ES-I3 (cell line): ENCODE measurements around the gene TNNT1.

Experiments used
- H3K36me3 ChIP-seq: 2 replicates; pipeline ENCODE4 v1.6.1; 2013; ENCODE audit warnings: mild to moderate bottlenecking, low read length, control low read depth, moderate library complexity; ENCODE audit not compliant: insufficient read depth
- H3K4me1 ChIP-seq: 2 replicates; pipeline ENCODE4 v1.6.1; 2013; ENCODE audit warnings: mild to moderate bottlenecking, control low read depth, low read length; ENCODE audit not compliant: insufficient read depth
- H3K9ac ChIP-seq: 2 replicates; pipeline ENCODE4 v1.6.1; 2013; ENCODE audit warnings: low read depth, mild to moderate bottlenecking, low read length, moderate library complexity
- H3K9me3 ChIP-seq: 2 replicates; pipeline ENCODE4 v1.6.1; 2013; ENCODE audit warnings: mild to moderate bottlenecking, low read length, moderate library complexity; ENCODE audit not compliant: control insufficient read depth, insufficient read depth

The TNNT1 gene

DNA sequence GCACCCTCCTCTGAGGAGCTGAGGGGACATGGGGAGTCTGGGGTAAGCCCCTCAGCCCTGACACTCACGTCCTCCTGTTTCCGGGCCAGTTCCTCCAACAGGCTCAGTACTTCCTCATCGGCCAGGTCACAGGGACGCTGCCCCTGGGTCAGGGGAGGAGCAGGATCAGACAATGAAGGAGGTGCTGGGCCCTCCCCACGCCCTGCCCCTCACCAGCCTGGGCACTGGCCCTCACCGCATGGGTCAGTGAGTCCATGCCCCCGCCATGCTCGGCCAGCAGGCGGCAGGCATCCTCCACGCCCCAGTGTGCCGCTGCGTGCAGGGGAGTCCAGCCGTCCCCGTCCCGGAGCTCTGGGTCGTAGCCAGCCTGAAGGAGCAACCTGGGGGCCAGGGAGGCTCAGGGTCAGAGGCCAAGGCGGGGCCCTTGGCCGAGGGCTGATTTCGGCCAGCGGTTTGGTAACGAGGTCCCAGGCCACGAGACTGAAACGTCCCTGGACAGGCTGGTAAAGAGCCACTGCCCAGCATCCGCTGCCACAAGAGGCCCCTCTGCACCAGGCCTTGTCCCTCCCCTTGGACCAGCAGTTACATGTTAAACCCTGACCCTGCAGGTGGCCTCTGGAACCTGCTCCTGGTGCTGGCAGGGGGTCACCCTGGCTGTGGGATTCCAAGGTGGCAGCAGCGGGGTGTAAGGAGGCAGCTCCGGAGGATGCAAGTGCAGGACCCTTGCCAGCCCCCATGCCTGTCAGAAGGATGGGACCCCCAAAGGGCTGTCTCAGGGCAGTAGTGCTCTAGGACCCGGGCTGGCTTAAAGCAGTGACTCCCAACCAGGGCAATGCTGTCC, 50.1 kb downstream of the TNNT1 start:
- Histone ChIP-seq H3K9me3 (no peaks in the 10 kb centered on the region), H3K4me1 (peaks cover 12% of the 10 kb centered on the region; the same call in 1 of the 2 replicates), H3K9ac (no peak overlapping the region), H3K36me3 (no peaks in the 10 kb centered on the region)

GRCh38 chr19:55097864-55098715, 50.9 kb downstream of the TNNT1 start:
- Histone ChIP-seq H3K9ac (no peak overlapping the region), H3K4me1 (peaks cover 12% of the 10 kb centered on the region; the same call in 1 of the 2 replicates), H3K9me3 (no peaks in the 10 kb centered on the region), H3K36me3 (no peaks in the 10 kb centered on the region)

DNA sequence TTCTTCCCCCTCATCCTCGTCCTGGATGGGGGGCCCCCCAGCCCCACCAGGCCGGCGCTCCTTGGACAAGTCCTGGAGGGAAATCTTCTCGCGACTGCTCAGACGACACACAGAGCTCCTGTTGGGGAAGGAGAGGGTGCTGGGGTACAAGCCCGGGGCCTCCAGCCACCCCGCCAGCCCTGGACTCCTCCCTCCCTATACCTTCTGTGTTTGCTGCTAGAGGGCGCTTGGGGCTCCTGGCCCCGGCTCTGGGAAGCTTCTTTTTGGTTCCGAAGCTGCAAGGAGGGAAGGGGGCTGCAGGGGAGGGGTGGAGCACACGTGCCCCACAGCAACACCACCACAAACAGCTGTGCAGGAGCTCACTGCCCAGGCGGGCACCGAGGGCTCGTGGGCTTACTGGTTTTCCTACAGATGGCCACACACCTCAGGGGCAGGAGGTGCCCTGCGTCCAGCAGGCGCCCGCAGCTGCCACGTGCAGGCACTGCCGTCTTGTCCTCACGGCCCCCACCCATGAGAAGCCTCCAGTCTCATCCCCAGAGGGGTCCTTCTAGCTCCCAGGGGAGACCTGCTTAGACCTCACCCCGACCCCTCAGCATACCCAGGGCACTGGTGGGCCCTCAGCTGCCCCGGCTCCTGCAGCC, 52.8 kb downstream of the TNNT1 start:
- Histone ChIP-seq H3K9ac (no peak overlapping the region; the same call in 1 of the 2 replicates), H3K9me3 (no peaks in the 10 kb centered on the region), H3K4me1 (peaks cover 15% of the 10 kb centered on the region; the same call in 1 of the 2 replicates), H3K36me3 (no peaks in the 10 kb centered on the region)

DNA sequence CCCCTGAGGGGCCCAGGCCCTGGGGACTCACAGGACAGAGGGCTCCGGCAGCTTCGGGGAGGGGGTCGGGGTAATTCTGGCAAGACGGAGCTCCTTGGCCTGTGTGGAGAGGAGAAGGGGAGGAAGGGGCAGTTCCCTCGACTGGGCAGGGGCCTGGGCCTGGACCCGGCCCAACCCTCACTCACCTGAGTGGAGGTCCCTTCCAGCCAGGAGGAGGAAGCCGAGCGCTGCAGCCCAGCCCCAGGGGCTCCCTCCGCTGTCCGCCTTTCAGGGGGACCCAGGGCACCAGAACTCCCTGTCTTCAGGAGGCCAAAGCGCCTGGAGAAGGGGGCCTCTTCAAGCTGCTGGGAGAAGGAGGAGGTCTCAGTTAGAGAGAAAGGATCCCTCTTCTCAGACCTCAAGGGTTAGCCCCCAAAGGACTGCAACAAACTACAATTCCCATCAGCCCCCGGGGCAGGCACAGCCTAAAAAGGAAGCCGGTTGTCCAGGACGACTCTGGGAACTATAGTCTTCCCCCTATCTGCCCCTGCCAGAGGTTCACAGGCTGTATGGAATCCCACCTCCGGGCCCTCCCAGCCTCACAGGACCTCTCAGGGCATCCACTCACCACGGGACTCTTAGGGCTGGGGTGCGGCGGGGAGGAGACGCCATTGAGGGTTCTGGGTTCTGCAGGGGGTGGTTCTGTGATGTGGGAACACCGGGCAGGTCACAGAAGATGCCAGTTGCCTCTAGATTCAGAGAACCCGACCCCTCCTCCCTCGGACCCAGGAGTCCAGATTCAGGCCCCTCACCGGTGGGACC, 53.5 kb downstream of the TNNT1 start:
- no peaks in the 10 kb centered on the region for H3K9me3 ChIP-seq
- no peak overlapping the region; the same call in 1 of the 2 replicates for H3K9ac ChIP-seq
- peaks cover 15% of the 10 kb centered on the region; the same call in 1 of the 2 replicates for H3K4me1 ChIP-seq
- no peaks in the 10 kb centered on the region for H3K36me3 ChIP-seq

DNA sequence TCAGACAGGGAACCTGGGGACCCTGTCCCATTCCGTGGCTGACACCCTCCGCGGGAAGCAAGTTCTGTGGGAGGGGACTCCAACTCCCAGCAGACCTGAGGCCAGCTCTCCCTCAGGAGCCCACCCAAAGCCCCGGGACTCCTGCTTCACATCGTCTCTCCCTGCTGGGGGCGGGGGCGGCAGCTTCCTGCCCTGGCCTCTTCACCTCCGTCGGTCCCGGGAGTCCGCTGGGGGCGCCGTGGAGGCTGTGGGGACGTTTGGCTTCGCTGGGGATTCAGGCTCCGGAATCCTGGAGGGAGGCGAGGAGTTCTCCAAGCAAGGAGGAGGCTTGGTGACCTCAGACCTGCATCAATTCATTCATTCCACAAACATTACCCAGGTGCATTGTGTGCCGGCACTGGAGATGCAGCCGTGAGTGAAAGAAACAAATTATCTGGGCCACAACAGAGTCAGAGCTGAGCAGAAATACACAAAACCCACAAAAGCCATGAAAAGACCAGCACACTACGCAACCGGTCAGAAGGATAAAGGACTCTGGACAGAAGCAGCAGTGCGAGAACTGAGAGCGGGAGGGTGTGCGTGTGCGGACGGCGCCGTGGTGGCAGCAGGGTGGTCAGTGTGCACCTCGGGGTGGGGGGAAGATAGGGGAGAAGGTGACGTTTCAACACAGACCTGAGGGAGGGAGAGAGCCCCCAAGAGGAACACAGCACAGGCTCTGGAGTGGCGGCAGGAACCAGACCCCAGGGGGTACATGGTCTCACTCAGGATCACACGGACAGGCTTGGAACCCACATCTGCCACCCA, 54.3 kb downstream of the TNNT1 start:
- Histone ChIP-seq H3K36me3 (no peaks in the 10 kb centered on the region), H3K9ac (peak overlapping the region; percentile 3; the same call in 1 of the 2 replicates), H3K4me1 (peaks cover 15% of the 10 kb centered on the region; the same call in 1 of the 2 replicates), H3K9me3 (no peaks in the 10 kb centered on the region)

DNA sequence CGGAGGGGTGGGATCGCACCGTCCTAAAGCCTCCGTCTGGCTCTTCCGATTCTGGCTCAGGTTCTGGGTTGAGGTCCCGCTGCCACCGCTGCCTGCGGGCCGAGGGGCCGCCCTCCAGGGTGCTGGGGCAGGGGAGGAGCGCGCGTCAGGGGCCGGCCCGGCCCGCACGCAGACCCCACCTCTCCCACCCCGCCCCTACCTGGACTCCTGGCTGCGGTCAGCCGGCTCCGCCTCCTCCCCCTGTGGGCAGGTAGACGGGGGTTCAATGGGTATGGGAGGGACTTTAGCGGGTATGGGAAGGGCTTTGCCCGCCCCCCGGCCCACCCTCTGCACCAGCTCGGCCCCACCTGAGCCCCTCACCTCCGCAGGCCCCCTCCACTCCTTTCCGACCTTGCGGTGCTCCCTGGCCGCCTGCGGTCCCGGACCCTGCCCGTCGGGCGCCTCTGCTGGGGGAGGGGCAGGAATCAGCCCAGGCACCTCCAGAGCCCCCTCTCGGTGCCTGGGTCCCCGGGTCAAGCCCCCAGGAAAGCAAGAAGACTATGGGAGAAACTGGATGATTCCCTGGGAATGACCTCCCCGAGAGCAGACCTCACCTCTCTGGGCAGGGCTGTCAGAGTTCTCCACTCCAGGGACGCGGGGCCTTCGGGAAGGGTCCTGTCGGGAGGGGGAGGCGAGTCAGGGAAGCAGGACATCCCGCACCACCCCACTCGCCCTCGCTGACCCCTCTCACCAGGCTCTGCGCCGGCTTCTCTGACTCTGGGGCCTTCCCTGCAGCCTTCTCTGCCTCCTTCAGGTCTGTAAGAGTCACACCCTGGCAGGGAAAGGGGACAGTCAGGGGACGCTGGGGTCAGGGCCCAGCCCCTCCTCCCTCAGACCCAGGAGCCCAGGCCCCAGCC, 56.3 kb downstream of the TNNT1 start:
- Histone ChIP-seq H3K4me1 (peaks cover 23% of the 10 kb centered on the region), H3K9ac (peak overlapping the region; percentile 76)

DNA sequence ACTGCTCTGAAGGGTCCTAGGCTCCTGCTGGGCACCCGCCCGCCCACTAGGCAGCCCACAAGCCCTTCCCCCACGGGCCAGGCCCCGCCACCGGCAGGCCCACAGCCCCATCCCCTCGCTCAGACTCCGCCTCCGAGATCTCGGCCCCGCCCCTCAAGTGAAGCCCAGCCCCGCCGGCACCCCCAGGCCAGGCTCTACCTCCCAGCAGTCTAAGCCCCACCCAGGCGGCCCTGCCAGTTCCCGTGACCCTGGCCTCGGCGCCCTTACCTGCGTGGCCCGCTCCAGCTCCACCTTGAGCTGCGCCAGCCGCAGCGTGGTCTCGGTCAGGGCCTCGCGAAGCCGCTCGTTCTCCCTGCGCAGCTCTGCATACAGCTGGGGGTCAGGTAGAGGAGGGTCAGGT, 57.1 kb downstream of the TNNT1 start:
- H3K36me3 ChIP-seq, result no peaks in the 10 kb centered on the region
- peak overlapping the region; percentile 76 for H3K9ac ChIP-seq
- H3K4me1 ChIP-seq, result peaks cover 23% of the 10 kb centered on the region
- no peaks in the 10 kb centered on the region for H3K9me3 ChIP-seq

More for the DNA sequence above, 56.3 kb downstream of the TNNT1 start:
- no peaks in the 10 kb centered on the region for H3K36me3 ChIP-seq
- H3K9me3 ChIP-seq, result no peaks in the 10 kb centered on the region

DNA sequence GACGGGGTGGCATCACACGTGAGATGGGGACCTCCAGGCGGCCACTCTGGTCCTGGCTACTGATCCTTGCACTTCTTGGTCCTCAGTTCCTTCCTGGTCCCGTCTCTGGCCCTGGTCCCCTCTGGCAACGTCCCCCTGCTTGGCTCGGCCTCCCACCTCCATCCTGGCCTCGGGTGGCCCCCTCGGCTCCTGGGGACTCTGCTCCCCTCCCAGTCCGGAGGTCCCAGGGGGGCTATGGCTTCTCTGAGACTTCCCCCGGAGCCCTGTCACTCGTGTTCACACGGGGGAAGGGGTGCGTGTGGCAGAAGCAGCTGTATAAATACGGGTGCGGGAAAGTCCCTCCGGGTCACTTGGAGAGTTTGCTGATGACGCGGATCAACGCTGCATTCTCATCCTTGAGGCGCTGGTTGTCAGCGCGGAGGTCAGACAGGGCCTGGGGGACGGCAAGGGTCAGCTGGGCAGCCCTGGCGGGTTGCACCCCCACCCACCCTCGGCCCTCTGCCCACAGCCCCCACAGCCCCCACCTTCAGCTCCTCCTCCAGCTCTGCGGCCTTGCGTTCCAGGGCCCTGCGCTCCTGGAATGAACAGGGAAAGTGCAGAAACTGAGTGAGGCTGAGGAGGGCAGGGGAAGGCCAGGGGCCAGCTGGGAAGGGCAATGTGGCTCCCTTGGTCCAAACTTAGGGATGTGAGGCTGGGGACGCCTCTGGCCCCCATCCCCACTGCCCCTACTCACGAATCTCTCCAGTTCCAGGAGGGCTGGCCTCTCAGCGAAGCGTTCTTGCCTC, 57.7 kb downstream of the TNNT1 start:
- Histone ChIP-seq H3K9ac (peak overlapping the region; percentile 27; the same call in 1 of the 2 replicates), H3K4me1 (peaks cover 23% of the 10 kb centered on the region), H3K9me3 (no peaks in the 10 kb centered on the region), H3K36me3 (no peaks in the 10 kb centered on the region)

- Histone ChIP-seq H3K9ac (no peak overlapping the region), H3K9me3 (no peaks in the 10 kb centered on the region), H3K4me1 (peaks cover 24% of the 10 kb centered on the region), H3K36me3 (no peaks in the 10 kb centered on the region)
These were observed 58.4 kb downstream of the TNNT1 start for GRCh38 chr19:55090564-55090963.

- Histone ChIP-seq H3K4me1 (peaks cover 16% of the 10 kb centered on the region), H3K36me3 (no peaks in the 10 kb centered on the region), H3K9ac (no peak overlapping the region), H3K9me3 (no peaks in the 10 kb centered on the region)
These were observed 59.6 kb downstream of the TNNT1 start for GRCh38 chr19:55089342-55089944.

DNA sequence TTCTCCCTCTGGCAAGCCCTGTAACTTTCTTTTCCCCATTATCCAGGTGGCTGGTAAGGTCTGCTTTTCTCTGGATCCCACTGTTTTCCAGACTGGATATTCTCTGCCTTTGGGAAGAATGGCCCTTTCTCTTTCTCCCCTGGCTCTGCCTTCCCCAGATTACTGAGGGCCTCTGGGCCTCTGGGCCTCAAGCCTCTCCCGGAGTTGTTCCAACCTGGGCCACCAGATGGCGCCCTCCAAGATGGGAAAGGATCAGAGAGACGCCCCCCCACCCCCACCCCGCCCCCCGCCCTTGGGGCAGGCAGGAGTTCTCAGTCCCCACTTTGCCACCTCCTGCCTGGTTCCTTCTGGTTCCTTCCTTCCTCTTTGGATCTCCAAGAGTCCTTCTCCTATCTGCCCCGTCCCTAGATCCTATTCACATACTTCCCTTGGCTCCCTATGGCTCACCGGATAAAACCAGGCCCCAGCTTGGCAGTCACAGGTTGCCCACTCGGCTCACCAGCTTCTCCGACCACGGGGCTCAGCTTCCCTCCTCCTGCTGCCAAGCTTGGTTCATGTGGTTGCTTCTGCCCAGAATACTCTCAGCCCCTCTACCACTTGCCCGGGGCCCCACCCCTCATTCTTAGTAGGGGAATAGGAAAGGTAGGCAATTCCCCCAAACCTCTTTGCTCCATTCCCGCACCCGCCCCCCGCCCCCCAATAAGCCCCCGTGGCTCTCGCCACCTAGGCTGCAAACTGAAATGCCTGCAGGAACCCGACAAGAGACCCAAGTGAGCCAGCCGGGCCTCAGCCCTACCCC, 60.3 kb downstream of the TNNT1 start:
- H3K4me1 ChIP-seq, result peaks cover 18% of the 10 kb centered on the region
- H3K36me3 ChIP-seq, result no peaks in the 10 kb centered on the region
- no peaks in the 10 kb centered on the region for H3K9me3 ChIP-seq
- H3K9ac ChIP-seq, result no peak overlapping the region
